K562 (cell line): ENCODE measurements around the gene FANCC. TPM values are rescaled to one million over a fixed set of nuclear protein-coding genes. Genes with fewer than 3 reads are reported as not detected.

Source experiments
- ATAC-seq: fragments of 200-7000 bp; cut with Tn5 transposase; 3 replicates; pipeline ENCODE4 v1.9.1; 2020; ENCODE audit warnings: moderate library complexity
- Bru-seq: library from RNA; stranded (reverse); fragments of 400-500 nt; gene quantifications from one replicate; lab custom pipeline; 2021; lab: Mats Ljungman, UMichigan
- BruChase-seq, 2 experiments: library from RNA; stranded (reverse); fragments of 400-500 nt; gene quantifications; one replicate each; lab custom pipeline; 2021; lab: Mats Ljungman, UMichigan
- BruUV-seq: library from RNA; stranded (reverse); fragments of 400-500 nt; replicated peaks from 2 replicates; lab custom pipeline; 2021; lab: Mats Ljungman, UMichigan
- CTCF ChIA-PET: fragments of 300-600 bp; formaldehyde crosslinking; extraction: SDS; loops from one replicate; lab custom pipeline; 2021; ENCODE audit warnings: low intra/inter-chr PET ratio; lab: Yijun Ruan, JAX
- POLR2A ChIA-PET: fragments of 300-600, 350-650 bp; sonication (Branson Sonifier 250); formaldehyde crosslinking; extraction: SDS; loops from one replicate; lab custom pipeline; 2021; ENCODE audit warnings: antibody characterized with exemption, inconsistent platforms; lab: Yijun Ruan, JAX
- DNase-seq, 4 experiments: peaks; one replicate each; pipeline versions ENCODE4 v3.0.0 to v3.0.0-alpha.2; 2011 to 2018; ENCODE audit warnings: low spot score in 3 of 4, mixed read lengths in 3 of 4; ENCODE audit errors: extremely low read depth in 1 of 4
- FAIRE-seq: peaks from 2 replicates; lab custom pipeline; 2011; peaks lifted over from hg19 to GRCh38; lab: Jason Lieb, UNC
- H2AFZ ChIP-seq: 2 replicates; pipeline ENCODE4 v1.6.0; 2011; ENCODE audit warnings: low read depth, low read length, control low read depth, inconsistent platforms
- H3K27ac ChIP-seq: fragments of 200-600 bp; 3 replicates; pipeline ENCODE4 v1.8.0; 2011; ENCODE audit warnings: low read depth, mild to moderate bottlenecking, control low read depth, inconsistent platforms, low read length, moderate library complexity, mixed read lengths; ENCODE audit errors: extremely low read depth
- H3K27me3 ChIP-seq, 2 experiments: fragments of 300-600 bp in 1 of 2; 2 replicates in 1 of 2; 3 replicates in 1 of 2; pipeline versions ENCODE4 v1.6.0 to v1.8.0; 2011; ENCODE audit warnings: inconsistent platforms in 2 of 2, low read length in 2 of 2, mild to moderate bottlenecking in 1 of 2, mixed read lengths in 1 of 2, moderate library complexity in 1 of 2; ENCODE audit not compliant: control insufficient read depth in 2 of 2, insufficient read depth in 2 of 2
- H3K36me3 ChIP-seq: fragments of 300-600 bp; 3 replicates; pipeline ENCODE4 v1.8.0; 2011; ENCODE audit warnings: mild to moderate bottlenecking, low read length, inconsistent platforms; ENCODE audit not compliant: control insufficient read depth, insufficient read depth
- H3K4me1 ChIP-seq, 2 experiments: fragments of 200-600 bp in 1 of 2; replicated peaks in 1 of 2; 2 replicates in 1 of 2; 3 replicates in 1 of 2; pipeline versions ENCODE4 v1.5.1 to v1.8.0; 2011; ENCODE audit warnings: inconsistent platforms in 2 of 2, low read length in 2 of 2, mild to moderate bottlenecking in 1 of 2, mixed read lengths in 1 of 2, moderate library complexity in 1 of 2; ENCODE audit not compliant: control insufficient read depth in 2 of 2, insufficient read depth in 2 of 2
- H3K4me2 ChIP-seq: 2 replicates; pipeline ENCODE4 v1.6.1; 2011; ENCODE audit warnings: low read length, control low read depth, inconsistent platforms, mixed read lengths; ENCODE audit not compliant: insufficient read depth
- H3K4me3 ChIP-seq: fragments of 200-600 bp; sonication (generic), shearing (Covaris generic); 2 replicates; pipeline ENCODE4 v1.5.1; 2016; ENCODE audit warnings: control low read depth, inconsistent platforms
- H3K79me2 ChIP-seq: fragments of 200-600 bp; 3 replicates; pipeline ENCODE4 v1.8.0; 2011; ENCODE audit warnings: low read length, inconsistent platforms; ENCODE audit not compliant: control insufficient read depth, insufficient read depth
- H3K9ac ChIP-seq, 2 experiments: 2 replicates each; pipeline versions ENCODE4 v1.6.0 to v1.6.1; 2011; ENCODE audit warnings: low read depth in 2 of 2, low read length in 2 of 2, control low read depth in 1 of 2, inconsistent platforms in 1 of 2, mild to moderate bottlenecking in 1 of 2, mixed read lengths in 1 of 2; ENCODE audit not compliant: insufficient read depth in 1 of 2
- H3K9me1 ChIP-seq: one replicate; pipeline ENCODE4 v1.6.0; 2011; ENCODE audit warnings: inconsistent platforms, mild to moderate bottlenecking, low read length, moderate library complexity; ENCODE audit not compliant: control insufficient read depth, insufficient read depth
- H3K9me3 ChIP-seq: replicated peaks from 2 replicates; pipeline ENCODE4 v1.5.1; 2011; ENCODE audit warnings: low read depth, low read length, inconsistent platforms; ENCODE audit not compliant: control insufficient read depth, insufficient read depth
- H4K20me1 ChIP-seq: replicated peaks from 2 replicates; pipeline ENCODE4 v1.6.1; 2011; ENCODE audit warnings: low read length, inconsistent platforms, mixed read lengths; ENCODE audit not compliant: control insufficient read depth, insufficient read depth
- CBX8 ChIP-seq: fragments of 200-600 bp; sonication (generic); IDR thresholded peaks from 2 replicates; pipeline ENCODE4 v1.6.1; 2012; ENCODE audit warnings: borderline replicate concordance, mixed run types, low read depth, mild to moderate bottlenecking, moderate library complexity, mixed read lengths, low read length, control low read depth, inconsistent platforms; ENCODE audit not compliant: poor library complexity, severe bottlenecking; ENCODE audit errors: extremely low read depth
- ETV5 ChIP-seq: sonication (generic); formaldehyde crosslinking; IDR thresholded peaks from 2 replicates; pipeline ENCODE4 v1.4.0; 2020; ENCODE audit warnings: low read depth, mild to moderate bottlenecking, missing genetic modification reagents
- PCBP2 ChIP-seq: fragments of 200-400 bp; formaldehyde crosslinking; IDR thresholded peaks from 2 replicates; pipeline ENCODE4 v1.6.1; 2018; ENCODE audit warnings: low read length, low read depth, mild to moderate bottlenecking, moderate library complexity; ENCODE audit not compliant: poor library complexity, severe bottlenecking
- SREBF2 ChIP-seq: sonication (generic); formaldehyde crosslinking; IDR thresholded peaks from 2 replicates; pipeline ENCODE4 v1.4.0; 2020; ENCODE audit warnings: mild to moderate bottlenecking, missing genetic modification reagents
- WGBS: fragments of 100-300 bp; shearing (Covaris generic); methylation state at CpG from one replicate; pipeline ENCODE4 v1.1.6; 2016; ENCODE audit warnings: low coverage, mixed read lengths; ENCODE audit not compliant: insufficient coverage; ENCODE audit errors: missing lambda C conversion rate; 5-methylcytosine and 5-hydroxymethylcytosine counted together
- in situ Hi-C: fragments of 300-500 bp; cut with MboI; formaldehyde crosslinking; loops from 4 replicates; pipeline ENCODE4 v1.15.0; 2018; ENCODE audit warnings: inconsistent platforms, mixed read lengths
- intact Hi-C: fragments of 100-400 bp; cut with micrococcal nuclease; formaldehyde crosslinking; loops from 2 replicates; pipeline ENCODE4 v1.14.2; 2022
- long read RNA-seq, 3 experiments: library from polyadenylated mRNA in 2 of 3; library from RNA in 1 of 3; unstranded in 2 of 3; stranded (forward) in 1 of 3; transcript quantifications; one replicate each; pipeline ENCODE4 v2.0.0, GENCODE V29; 2019 to 2022
- polyA minus RNA-seq, 3 experiments: library from RNA; depleted of rRNA, polyadenylated mRNA; stranded (reverse); fragments of >200 nt; gene quantifications; 2 replicates each; pipeline ENCODE4 v1.2.3, GENCODE V29; 2011
- polyA plus RNA-seq, 8 experiments: library from polyadenylated mRNA; depleted of rRNA in 4 of 8; stranded (reverse) in 5 of 8; unstranded in 3 of 8; fragments of >200 nt; fragmentation: Nextera tagmentation in 2 of 8; fragmentation: Illumina TruSeq in 1 of 8; extraction: Ambion mirVana in 2 of 8; extraction: Trizol in 1 of 8; gene quantifications; 2 replicates each; pipeline versions ENCODE4 v1.2.1 to v1.2.3, GENCODE V29; 2011 to 2014; ENCODE audit warnings: inconsistent platforms in 1 of 8, missing spikeins in 1 of 8
- total RNA-seq, 7 experiments: library from RNA; depleted of rRNA in 6 of 7; stranded (reverse); fragments of >200 nt in 6 of 7; fragmentation: Illumina TruSeq in 2 of 7; extraction: Trizol in 2 of 7; gene quantifications; 2 replicates each; pipeline versions ENCODE4 v1.2.1 to v1.2.3, GENCODE V29; 2011 to 2021; ENCODE audit warnings: low replicate concordance in 1 of 7
- TF ChIP-seq, protein P1 (sequence below): fragments of 450-650 bp; formaldehyde crosslinking; IDR thresholded peaks from 2 replicates; pipeline ENCODE4 v1.4.0; 2020; ENCODE audit warnings: mild to moderate bottlenecking, moderate library complexity
- TF ChIP-seq, protein P2 (sequence below): fragments of 250-450 bp; sonication (Bioruptor Pico); IDR thresholded peaks from 2 replicates; pipeline ENCODE4 v1.5.0; 2021; ENCODE audit warnings: mild to moderate bottlenecking, borderline replicate concordance

Gene FANCC, protein sequence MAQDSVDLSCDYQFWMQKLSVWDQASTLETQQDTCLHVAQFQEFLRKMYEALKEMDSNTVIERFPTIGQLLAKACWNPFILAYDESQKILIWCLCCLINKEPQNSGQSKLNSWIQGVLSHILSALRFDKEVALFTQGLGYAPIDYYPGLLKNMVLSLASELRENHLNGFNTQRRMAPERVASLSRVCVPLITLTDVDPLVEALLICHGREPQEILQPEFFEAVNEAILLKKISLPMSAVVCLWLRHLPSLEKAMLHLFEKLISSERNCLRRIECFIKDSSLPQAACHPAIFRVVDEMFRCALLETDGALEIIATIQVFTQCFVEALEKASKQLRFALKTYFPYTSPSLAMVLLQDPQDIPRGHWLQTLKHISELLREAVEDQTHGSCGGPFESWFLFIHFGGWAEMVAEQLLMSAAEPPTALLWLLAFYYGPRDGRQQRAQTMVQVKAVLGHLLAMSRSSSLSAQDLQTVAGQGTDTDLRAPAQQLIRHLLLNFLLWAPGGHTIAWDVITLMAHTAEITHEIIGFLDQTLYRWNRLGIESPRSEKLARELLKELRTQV
- total RNA-seq (2011; cell fraction: chromatin; rRNA removed; ENCODE audit: low replicate concordance) = 51.4 and 103 TPM in 2 replicates
- 20.2 and 31.6 TPM in 2 replicates for total RNA-seq (2011; cell fraction: nucleolus; rRNA removed)
- total RNA-seq (2011; cell fraction: nucleoplasm; rRNA removed) = 37.0 and 50.2 TPM in 2 replicates
- 9.1 and 10.2 TPM in 2 replicates for total RNA-seq (2014; rRNA removed)
- total RNA-seq (2014; rRNA removed; fragmentation: Illumina TruSeq; extraction: Trizol) = 14.4 and 16.0 TPM in 2 replicates
- 11.8 and 14.2 TPM in 2 replicates for total RNA-seq (2015; rRNA removed; fragmentation: Illumina TruSeq; extraction: Trizol)
- 14.1 and 16.8 TPM in 2 replicates for total RNA-seq (2021)
- 14.1 and 18.4 TPM in 2 replicates for polyA plus RNA-seq (2011; rRNA removed)
- 10.5 and 10.6 TPM in 2 replicates for polyA plus RNA-seq (2011; cell fraction: cytosol; rRNA removed)
- 11.8 and 13.1 TPM in 2 replicates for polyA plus RNA-seq (2011; cell fraction: nucleus; rRNA removed)
- polyA plus RNA-seq (2012) = 9.6 and 15.5 TPM in 2 replicates
- polyA plus RNA-seq (2014; fragmentation: Illumina TruSeq; extraction: Trizol) = 12.6 and 14.3 TPM in 2 replicates
- 1 to 10 TPM; 4.6 to 5.7 TPM for polyA plus RNA-seq (2014; fragmentation: Nextera tagmentation; extraction: Ambion mirVana)
- 10.7 and 11.3 TPM in 2 replicates for polyA plus RNA-seq (2014; rRNA removed)
- 16.2 and 17.9 TPM in 2 replicates for polyA minus RNA-seq (2011; rRNA and poly(A)+ RNA removed)
- 8.0 and 8.4 TPM in 2 replicates for polyA minus RNA-seq (2011; cell fraction: cytosol; rRNA and poly(A)+ RNA removed)
- polyA minus RNA-seq (2011; cell fraction: nucleus; rRNA and poly(A)+ RNA removed) = 26.7 and 50.5 TPM in 2 replicates
- Bru-seq, nascent RNA = percentile 67 among the genes with signal in this experiment
- percentile 76 among the genes with signal in this experiment for BruChase-seq, experiment 1, labeled RNA remaining after a 2-hour chase
- percentile 73 among the genes with signal in this experiment for BruChase-seq, experiment 2, labeled RNA remaining after a 6-hour chase
- long read RNA-seq, experiment 1, full-length matches to known transcripts = 21 of 62 reads
- long read RNA-seq, experiment 1, partial matches to known transcripts = 10 of 62 reads
- long read RNA-seq, experiment 1, other reads (novel, unspliced or antisense) = 31 of 62 reads
- long read RNA-seq, experiment 2, full-length matches to known transcripts = 5 of 19 reads
- long read RNA-seq, experiment 2, partial matches to known transcripts = 5 of 19 reads
- long read RNA-seq, experiment 2, other reads (novel, unspliced or antisense) = 9 of 19 reads
- long read RNA-seq, experiment 3, full-length matches to known transcripts = 4 of 14 reads
- long read RNA-seq, experiment 3, partial matches to known transcripts = 2 of 14 reads
- long read RNA-seq, experiment 3, other reads (novel, unspliced or antisense) = 8 of 14 reads

DNA sequence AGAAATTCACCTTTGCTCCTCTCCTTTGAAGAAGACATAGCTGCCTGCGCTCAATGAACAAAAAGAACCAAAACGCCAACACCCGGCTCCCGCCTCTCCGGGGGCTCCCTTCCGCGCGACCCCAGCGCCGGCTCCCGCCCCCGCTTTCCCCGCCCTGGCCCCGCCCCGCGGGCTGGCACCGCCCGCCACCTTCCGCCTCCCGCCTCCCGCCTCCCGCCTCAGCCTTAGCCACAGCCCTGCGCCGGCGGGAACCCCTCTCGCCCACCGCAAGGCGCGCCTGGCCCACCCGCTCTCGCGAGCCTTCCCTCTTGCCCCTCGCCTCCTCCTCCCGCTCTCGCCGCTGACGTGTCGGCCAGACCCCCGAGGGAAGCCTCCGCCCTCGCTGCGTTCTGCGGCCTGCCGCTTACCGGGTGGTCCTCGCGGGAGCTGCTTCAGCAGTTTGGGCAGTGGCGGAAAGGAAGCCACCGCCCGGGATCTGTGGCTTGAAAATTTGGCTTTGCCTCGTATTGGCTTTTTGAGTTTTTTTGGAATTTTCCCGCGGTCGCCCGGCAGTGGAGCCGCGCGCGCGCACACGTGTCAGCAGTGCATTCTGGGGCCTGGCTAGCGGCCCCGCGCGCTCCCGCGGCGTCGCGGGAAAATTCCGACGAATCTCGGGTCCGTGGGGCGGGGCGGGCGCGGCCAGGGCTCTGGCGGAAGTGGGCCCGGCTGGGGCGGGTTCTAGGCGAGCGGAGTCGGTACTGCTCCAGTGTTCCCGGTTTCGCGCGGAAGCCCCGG is at the start of gene FANCC:
Gene FANCC (minus strand): TSS at position 591 of the 774 bp plus-strand sequence. CDS start 68,418 bp downstream, outside the sequence.
- peak within 1 kb of the TSS; percentile 100 for H2AFZ ChIP-seq
- peak within 1 kb of the TSS; percentile 99 to 100 for H3K9ac ChIP-seq
- POLR2A ChIA-PET = interaction anchor here (0.5 to 1.0 kb wide), 4 partner anchors 10 to 446 kb away, joined by 3 read pairs; no protein-coding TSS in a partner anchor
- H3K27me3 ChIP-seq = no peaks in the 10 kb centered on the region; a peak in 1 of 5 replicates
- H3K79me2 ChIP-seq = peaks cover 38% of the 10 kb centered on the region
- intact Hi-C loops (loop anchor here (2.0 kb wide), 1 partner anchor 193 kb away; no protein-coding TSS in a partner anchor), in situ Hi-C loops (no loop called here)
- BruUV-seq = no TSS peak
- H3K9me1 ChIP-seq = no peaks in the 10 kb centered on the region
- H3K4me2 ChIP-seq = peak within 1 kb of the TSS; percentile 94
- no peaks in the 10 kb centered on the region for H3K9me3 ChIP-seq
- CTCF ChIA-PET = no interaction called here
- no peak for FAIRE-seq
- ATAC-seq = peak; percentile 91
- H4K20me1 ChIP-seq = no peaks in the 10 kb centered on the region; the same call in 1 of the 2 replicates
- peaks cover 11 to 17% of the 10 kb centered on the region in 2 experiments; a peak in 4 of 5 replicates for H3K4me1 ChIP-seq
- DNase-seq = peak; percentile 91 to 95 (median 94)
- whole genome bisulfite sequencing = 2% methylated on average over 48 of the region's 89 CpGs
- no peaks in the 10 kb centered on the region for H3K36me3 ChIP-seq
- H3K4me3 ChIP-seq = peak within 1 kb of the TSS; percentile 89
- H3K27ac ChIP-seq = peak within 1 kb of the TSS; percentile 100
- TF ChIP-seq SREBF2 (CRISPR knock-in tag) (no peak), CBX8 (no peak), PCBP2 (no peak), ETV5 (CRISPR knock-in tag) (peak; percentile 62; the same call in 1 of the 2 replicates)
- TF ChIP-seq, protein P1, sequence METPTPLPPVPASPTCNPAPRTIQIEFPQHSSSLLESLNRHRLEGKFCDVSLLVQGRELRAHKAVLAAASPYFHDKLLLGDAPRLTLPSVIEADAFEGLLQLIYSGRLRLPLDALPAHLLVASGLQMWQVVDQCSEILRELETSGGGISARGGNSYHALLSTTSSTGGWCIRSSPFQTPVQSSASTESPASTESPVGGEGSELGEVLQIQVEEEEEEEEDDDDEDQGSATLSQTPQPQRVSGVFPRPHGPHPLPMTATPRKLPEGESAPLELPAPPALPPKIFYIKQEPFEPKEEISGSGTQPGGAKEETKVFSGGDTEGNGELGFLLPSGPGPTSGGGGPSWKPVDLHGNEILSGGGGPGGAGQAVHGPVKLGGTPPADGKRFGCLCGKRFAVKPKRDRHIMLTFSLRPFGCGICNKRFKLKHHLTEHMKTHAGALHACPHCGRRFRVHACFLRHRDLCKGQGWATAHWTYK = 0 out of 2 replicates have a peak, but pooled peaks have one; percentile 34
- TF ChIP-seq, protein P2, sequence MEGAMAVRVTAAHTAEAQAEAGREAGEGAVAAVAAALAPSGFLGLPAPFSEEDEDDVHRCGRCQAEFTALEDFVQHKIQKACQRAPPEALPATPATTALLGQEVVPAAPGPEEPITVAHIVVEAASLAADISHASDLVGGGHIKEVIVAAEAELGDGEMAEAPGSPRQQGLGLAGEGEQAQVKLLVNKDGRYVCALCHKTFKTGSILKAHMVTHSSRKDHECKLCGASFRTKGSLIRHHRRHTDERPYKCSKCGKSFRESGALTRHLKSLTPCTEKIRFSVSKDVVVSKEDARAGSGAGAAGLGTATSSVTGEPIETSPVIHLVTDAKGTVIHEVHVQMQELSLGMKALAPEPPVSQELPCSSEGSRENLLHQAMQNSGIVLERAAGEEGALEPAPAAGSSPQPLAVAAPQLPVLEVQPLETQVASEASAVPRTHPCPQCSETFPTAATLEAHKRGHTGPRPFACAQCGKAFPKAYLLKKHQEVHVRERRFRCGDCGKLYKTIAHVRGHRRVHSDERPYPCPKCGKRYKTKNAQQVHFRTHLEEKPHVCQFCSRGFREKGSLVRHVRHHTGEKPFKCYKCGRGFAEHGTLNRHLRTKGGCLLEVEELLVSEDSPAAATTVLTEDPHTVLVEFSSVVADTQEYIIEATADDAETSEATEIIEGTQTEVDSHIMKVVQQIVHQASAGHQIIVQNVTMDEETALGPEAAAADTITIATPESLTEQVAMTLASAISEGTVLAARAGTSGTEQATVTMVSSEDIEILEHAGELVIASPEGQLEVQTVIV (CRISPR knock-in tag) = no peak
